Measurements from ENCODE around the gene PRAMEF26.
"Not testable (repeated sequence)": the region's sequence is repeated elsewhere in the genome, so short reads cannot be mapped to it uniquely, and the experiment has no call there.

DNA sequence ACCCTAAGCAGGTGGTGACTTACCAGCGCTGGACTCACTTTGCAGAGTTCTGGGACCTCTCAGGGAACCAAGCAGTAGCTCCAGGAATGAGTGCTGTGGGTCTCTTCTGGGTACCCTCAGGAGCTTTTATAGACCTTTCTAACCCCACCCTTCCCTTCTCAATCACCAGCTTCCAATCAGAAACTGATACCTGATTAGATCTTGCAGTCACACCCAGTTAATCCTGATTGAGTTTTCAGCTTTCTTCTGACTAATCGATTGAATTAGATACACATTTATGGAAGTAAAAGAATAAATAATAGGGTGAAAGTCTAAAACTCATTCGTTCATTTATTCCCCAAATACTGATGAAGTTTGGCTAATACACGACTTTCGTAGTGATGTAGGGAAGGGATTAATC lies 45.5 kb upstream of the PRAMEF26 start, which contains the start of gene PRAMEF13:
- TF ChIP-seq YY1 (IDR thresholded peaks at IDR 0.05; ENCODE audit: insufficient read depth, insufficient read length); ZNF274 (IDR thresholded peaks at IDR 0.05; ENCODE audit: low read depth, low read length); SUZ12 (IDR thresholded peaks at IDR 0.05; ENCODE audit: extremely low read depth, insufficient read depth, insufficient read length): not testable (repeated sequence)

Data from NT2/D1 (cell line).